Measurements from ENCODE around the gene CNKSR2.

The CNKSR2 gene

DNA sequence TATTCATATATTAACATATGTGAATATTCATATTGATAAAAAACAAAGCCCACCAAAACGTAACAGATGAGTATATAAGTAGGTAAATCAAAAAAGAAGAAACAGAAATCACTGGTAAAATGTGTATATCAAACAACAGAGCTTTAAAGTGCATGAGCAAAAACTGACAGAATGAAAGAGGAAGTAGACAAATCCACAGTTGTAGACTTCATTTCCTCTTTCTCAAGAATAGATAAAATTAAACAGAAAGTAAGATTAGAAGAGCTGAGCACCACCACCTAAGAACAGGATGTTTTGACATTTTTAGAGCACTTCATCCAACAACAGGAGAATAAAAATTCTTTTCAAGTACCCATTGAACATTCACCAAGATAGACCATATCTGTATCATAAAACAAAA lies 64.6 kb downstream of the CNKSR2 start:
- peak overlapping the region; percentile 6 for H3K4me3 ChIP-seq (ENCODE audit: low read depth, low read length)
- DNase-seq (ENCODE audit: low read depth): peak; percentile 63
- TF ChIP-seq, protein P1, sequence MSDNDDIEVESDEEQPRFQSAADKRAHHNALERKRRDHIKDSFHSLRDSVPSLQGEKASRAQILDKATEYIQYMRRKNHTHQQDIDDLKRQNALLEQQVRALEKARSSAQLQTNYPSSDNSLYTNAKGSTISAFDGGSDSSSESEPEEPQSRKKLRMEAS (IDR thresholded peaks at IDR 0.05; ENCODE audit: low read depth, low read length): no peak
- TF ChIP-seq, protein P2, sequence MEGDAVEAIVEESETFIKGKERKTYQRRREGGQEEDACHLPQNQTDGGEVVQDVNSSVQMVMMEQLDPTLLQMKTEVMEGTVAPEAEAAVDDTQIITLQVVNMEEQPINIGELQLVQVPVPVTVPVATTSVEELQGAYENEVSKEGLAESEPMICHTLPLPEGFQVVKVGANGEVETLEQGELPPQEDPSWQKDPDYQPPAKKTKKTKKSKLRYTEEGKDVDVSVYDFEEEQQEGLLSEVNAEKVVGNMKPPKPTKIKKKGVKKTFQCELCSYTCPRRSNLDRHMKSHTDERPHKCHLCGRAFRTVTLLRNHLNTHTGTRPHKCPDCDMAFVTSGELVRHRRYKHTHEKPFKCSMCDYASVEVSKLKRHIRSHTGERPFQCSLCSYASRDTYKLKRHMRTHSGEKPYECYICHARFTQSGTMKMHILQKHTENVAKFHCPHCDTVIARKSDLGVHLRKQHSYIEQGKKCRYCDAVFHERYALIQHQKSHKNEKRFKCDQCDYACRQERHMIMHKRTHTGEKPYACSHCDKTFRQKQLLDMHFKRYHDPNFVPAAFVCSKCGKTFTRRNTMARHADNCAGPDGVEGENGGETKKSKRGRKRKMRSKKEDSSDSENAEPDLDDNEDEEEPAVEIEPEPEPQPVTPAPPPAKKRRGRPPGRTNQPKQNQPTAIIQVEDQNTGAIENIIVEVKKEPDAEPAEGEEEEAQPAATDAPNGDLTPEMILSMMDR (IDR thresholded peaks at IDR 0.05; ENCODE audit: low read depth, low read length): no peak
- TF ChIP-seq MYC (IDR thresholded peaks at IDR 0.05; ENCODE audit: low read depth, low read length) (no peak), POLR2A (IDR thresholded peaks at IDR 0.05; ENCODE audit: extremely low read depth, insufficient read length) (no peak)

DNA sequence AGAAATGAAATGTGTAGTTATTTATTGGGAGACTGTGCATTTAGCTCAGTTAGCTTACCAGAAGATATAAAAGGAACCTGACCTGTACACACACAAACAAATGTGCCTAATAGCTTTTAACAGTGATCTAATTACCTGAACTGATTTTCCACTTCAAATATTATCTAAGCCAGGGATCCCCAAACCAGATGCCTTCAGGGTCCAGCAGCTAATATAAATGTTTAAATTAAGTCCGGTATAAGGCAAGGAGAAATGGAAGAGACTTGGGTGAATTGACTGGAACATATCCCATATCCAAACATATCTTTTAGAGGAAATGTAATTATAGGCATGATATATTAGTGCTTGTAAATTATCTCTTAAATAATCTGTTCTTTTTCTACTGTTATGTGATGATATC lies 66.7 kb downstream of the CNKSR2 start:
- no peak for DNase-seq (ENCODE audit: low read depth)
- TF ChIP-seq, protein P2 (IDR thresholded peaks at IDR 0.05; ENCODE audit: low read depth, low read length): no peak
- TF ChIP-seq, protein P1 (IDR thresholded peaks at IDR 0.05; ENCODE audit: low read depth, low read length): no peak
- TF ChIP-seq MYC (IDR thresholded peaks at IDR 0.05; ENCODE audit: low read depth, low read length) (no peak), POLR2A (IDR thresholded peaks at IDR 0.05; ENCODE audit: extremely low read depth, insufficient read length) (no peak)
- no peak overlapping the region for H3K4me3 ChIP-seq (ENCODE audit: low read depth, low read length)

DNA sequence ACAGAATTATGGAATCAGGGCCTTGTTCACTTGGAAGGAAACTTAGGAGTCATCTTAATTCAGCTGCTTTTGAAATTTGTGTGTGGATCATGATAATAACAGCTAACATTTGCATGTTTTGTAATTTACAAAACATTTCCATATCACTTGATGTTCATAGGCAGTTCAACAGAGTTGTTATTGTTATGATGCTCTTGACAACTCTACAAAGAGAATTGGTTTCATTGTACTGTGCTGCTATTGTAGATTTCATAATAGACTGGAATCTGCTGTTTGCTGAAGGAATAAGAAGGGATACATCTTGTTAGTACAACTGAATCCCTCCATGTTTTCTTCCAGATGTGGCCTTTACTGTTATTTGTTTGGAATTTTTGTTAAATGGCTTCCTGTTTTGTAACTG lies 83.5 kb downstream of the CNKSR2 start:
- no peak for DNase-seq (ENCODE audit: low read depth)
- no peak overlapping the region for H3K4me3 ChIP-seq (ENCODE audit: low read depth, low read length)
- TF ChIP-seq, protein P2 (IDR thresholded peaks at IDR 0.05; ENCODE audit: low read depth, low read length): no peak
- no peak for TF ChIP-seq MYC (IDR thresholded peaks at IDR 0.05; ENCODE audit: low read depth, low read length)
- no peak for TF ChIP-seq POLR2A (IDR thresholded peaks at IDR 0.05; ENCODE audit: extremely low read depth, insufficient read length)
- TF ChIP-seq, protein P1 (IDR thresholded peaks at IDR 0.05; ENCODE audit: low read depth, low read length): no peak

DNA sequence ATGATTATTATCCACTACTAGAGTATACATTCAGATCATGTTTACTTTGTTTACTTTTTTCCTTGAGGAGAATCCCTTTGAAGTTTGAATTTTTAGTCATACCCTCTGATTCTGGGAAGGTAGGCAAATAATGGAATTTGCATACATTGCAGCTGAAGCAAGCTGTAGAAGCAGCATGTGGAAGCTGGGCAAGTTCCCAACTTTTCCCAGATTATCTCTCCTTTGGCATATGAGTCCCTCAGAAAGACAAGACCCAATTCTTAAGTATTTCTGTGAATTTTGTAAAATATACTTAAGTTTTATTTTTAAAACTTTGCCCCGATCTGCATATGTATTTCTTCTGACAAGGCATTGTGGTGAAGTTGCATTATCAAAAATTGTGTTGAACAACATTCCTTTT lies 94.9 kb downstream of the CNKSR2 start:
- DNase-seq (ENCODE audit: low read depth): no peak
- TF ChIP-seq MYC (IDR thresholded peaks at IDR 0.05; ENCODE audit: low read depth, low read length) (no peak), POLR2A (IDR thresholded peaks at IDR 0.05; ENCODE audit: extremely low read depth, insufficient read length) (no peak)
- TF ChIP-seq, protein P1 (IDR thresholded peaks at IDR 0.05; ENCODE audit: low read depth, low read length): no peak
- TF ChIP-seq, protein P2 (IDR thresholded peaks at IDR 0.05; ENCODE audit: low read depth, low read length): no peak
- H3K4me3 ChIP-seq (ENCODE audit: low read depth, low read length): no peak overlapping the region

DNA sequence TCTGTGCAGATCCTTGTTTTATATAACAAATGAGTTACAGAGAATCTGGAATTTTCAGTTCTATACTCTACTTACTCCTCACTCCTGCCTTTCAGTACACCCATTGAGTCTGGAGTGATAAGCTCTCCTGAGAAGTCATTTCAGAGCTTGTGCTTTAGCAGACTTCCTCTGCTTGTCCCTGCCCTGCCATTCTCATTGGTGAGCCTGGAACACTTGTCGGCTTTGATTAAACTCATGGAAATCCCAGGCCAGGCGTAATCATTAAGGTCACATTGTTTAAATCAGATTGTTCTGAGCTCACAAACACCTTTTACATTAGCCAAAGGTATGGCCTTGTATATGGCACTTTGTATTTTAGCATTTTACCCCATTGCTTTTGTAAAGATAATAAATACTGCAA lies 102.7 kb downstream of the CNKSR2 start:
- no peak overlapping the region for H3K4me3 ChIP-seq (ENCODE audit: low read depth, low read length)
- DNase-seq (ENCODE audit: low read depth): no peak
- TF ChIP-seq, protein P1 (IDR thresholded peaks at IDR 0.05; ENCODE audit: low read depth, low read length): no peak
- TF ChIP-seq MYC (IDR thresholded peaks at IDR 0.05; ENCODE audit: low read depth, low read length) (no peak), POLR2A (IDR thresholded peaks at IDR 0.05; ENCODE audit: extremely low read depth, insufficient read length) (no peak)
- TF ChIP-seq, protein P2 (IDR thresholded peaks at IDR 0.05; ENCODE audit: low read depth, low read length): no peak
